DOHH2 (cell line): ENCODE measurements around the gene ZNF518B.

Source experiments
- H3F3A ChIP-seq: fragments of 200-600 bp; sonication (generic), shearing (Covaris generic); 2 replicates; pipeline ENCODE4 v1.6.0; 2016; ENCODE audit warnings: antibody characterized with exemption, mild to moderate bottlenecking; ENCODE audit not compliant: control insufficient read depth, insufficient read depth
- H3K27ac ChIP-seq: fragments of 200-600 bp; sonication (generic); 2 replicates; pipeline ENCODE4 v1.5.1; 2014; ENCODE audit warnings: low read depth, mild to moderate bottlenecking, low read length, moderate library complexity
- H3K27me3 ChIP-seq: fragments of 200-600 bp; sonication (generic); 2 replicates; pipeline ENCODE4 v1.6.1; 2014; ENCODE audit warnings: mild to moderate bottlenecking, low read length, mixed read lengths; ENCODE audit not compliant: control insufficient read depth
- H3K36me3 ChIP-seq: fragments of 200-600 bp; sonication (generic); 2 replicates; pipeline ENCODE4 v1.6.1; 2014; ENCODE audit warnings: mild to moderate bottlenecking, low read length, moderate library complexity, mixed read lengths; ENCODE audit not compliant: control insufficient read depth
- H3K4me1 ChIP-seq: fragments of 200-600 bp; sonication (generic); 2 replicates; pipeline ENCODE4 v1.6.1; 2014; ENCODE audit warnings: mild to moderate bottlenecking, low read length, mixed read lengths; ENCODE audit not compliant: control insufficient read depth
- H3K4me2 ChIP-seq: fragments of 200-600 bp; sonication (generic); 2 replicates; pipeline ENCODE4 v1.6.0; 2014; ENCODE audit warnings: mild to moderate bottlenecking, low read length, moderate library complexity
- H3K4me3 ChIP-seq: fragments of 200-600 bp; sonication (generic); 2 replicates; pipeline ENCODE4 v1.5.1; 2014; ENCODE audit warnings: mild to moderate bottlenecking, low read length, mixed read lengths
- H3K79me2 ChIP-seq: fragments of 200-600 bp; sonication (generic); 2 replicates; pipeline ENCODE4 v1.6.1; 2014; ENCODE audit warnings: mild to moderate bottlenecking, low read length, mixed read lengths; ENCODE audit not compliant: control insufficient read depth
- H3K9me2 ChIP-seq: fragments of 200-600 bp; sonication (generic); replicated peaks from 2 replicates; pipeline ENCODE4 v1.6.1; 2014; ENCODE audit warnings: mild to moderate bottlenecking, low read length, mixed read lengths; ENCODE audit not compliant: control insufficient read depth
- H3K9me3 ChIP-seq: fragments of 200-600 bp; sonication (generic); 2 replicates; pipeline ENCODE4 v1.6.1; 2014; ENCODE audit warnings: antibody characterized with exemption, low read length, mixed read lengths; ENCODE audit not compliant: control insufficient read depth, insufficient read depth
- H4K20me1 ChIP-seq: fragments of 200-600 bp; sonication (generic); 2 replicates; pipeline ENCODE4 v1.6.0; 2014; ENCODE audit warnings: low read depth, mild to moderate bottlenecking, antibody characterized with exemption, low read length, moderate library complexity; ENCODE audit not compliant: control insufficient read depth, insufficient read depth
- CTCF ChIP-seq: fragments of 200-600 bp; sonication (generic); IDR thresholded peaks from one replicate; pipeline ENCODE4 v1.5.1; 2014; ENCODE audit warnings: antibody characterized with exemption, mild to moderate bottlenecking, low read depth, low read length; ENCODE audit not compliant: poor library complexity, severe bottlenecking
- EZH2phosphoT487 ChIP-seq: fragments of 200-600 bp; sonication (generic); IDR thresholded peaks from 2 replicates; pipeline ENCODE4 v1.6.1; 2017; ENCODE audit warnings: borderline replicate concordance, mild to moderate bottlenecking, antibody characterized with exemption, low read length, moderate library complexity, mixed read lengths

Gene ZNF518B

GRCh38 chr4:10460313-10461047, 3.3 kb upstream of the ZNF518B start:
- peak overlapping the region; percentile 64 for H3K4me3 ChIP-seq
- peaks cover 5% of the 10 kb centered on the region; the same call in 1 of the 2 replicates for H3K9me3 ChIP-seq
- H3K36me3 ChIP-seq = no peaks in the 10 kb centered on the region
- 0 out of 2 replicates have a peak, but pooled peaks cover 2% of the 10 kb centered on the region for H3F3A ChIP-seq
- H3K4me1 ChIP-seq = peaks cover 21% of the 10 kb centered on the region
- no peak for TF ChIP-seq EZH2phosphoT487
- no peak for TF ChIP-seq CTCF
- H3K9me2 ChIP-seq = no peaks in the 10 kb centered on the region
- no peak overlapping the region for H3K27ac ChIP-seq
- H4K20me1 ChIP-seq = no peaks in the 10 kb centered on the region
- H3K79me2 ChIP-seq = peaks cover 11% of the 10 kb centered on the region
- no peaks in the 10 kb centered on the region for H3K27me3 ChIP-seq
- peak overlapping the region; percentile 65 for H3K4me2 ChIP-seq

- peaks cover 22% of the 10 kb centered on the region for H3K79me2 ChIP-seq
- H3K27me3 ChIP-seq = no peaks in the 10 kb centered on the region
- TF ChIP-seq CTCF (no peak), EZH2phosphoT487 (no peak)
- peaks cover 8% of the 10 kb centered on the region for H3K36me3 ChIP-seq
- H3K9me3 ChIP-seq = peaks cover 5% of the 10 kb centered on the region; the same call in 1 of the 2 replicates
- H4K20me1 ChIP-seq = no peaks in the 10 kb centered on the region
- 0 out of 2 replicates have a peak, but pooled peaks cover 2% of the 10 kb centered on the region for H3F3A ChIP-seq
- H3K4me3 ChIP-seq = no peak overlapping the region
- H3K4me2 ChIP-seq = no peak overlapping the region
- no peak overlapping the region for H3K27ac ChIP-seq
- H3K4me1 ChIP-seq = peaks cover 21% of the 10 kb centered on the region
- H3K9me2 ChIP-seq = no peaks in the 10 kb centered on the region
Measured at GRCh38 chr4:10459305-10459704, 2.1 kb upstream of the ZNF518B start.

- H3K4me3 ChIP-seq = no peak overlapping the region
- peaks cover 22% of the 10 kb centered on the region for H3K79me2 ChIP-seq
- peaks cover 14% of the 10 kb centered on the region for H3K36me3 ChIP-seq
- H3K4me1 ChIP-seq = peaks cover 21% of the 10 kb centered on the region
- H4K20me1 ChIP-seq = no peaks in the 10 kb centered on the region
- H3K27me3 ChIP-seq = no peaks in the 10 kb centered on the region
- no peaks in the 10 kb centered on the region for H3K9me2 ChIP-seq
- no peak for TF ChIP-seq EZH2phosphoT487
- no peak for TF ChIP-seq CTCF
- H3K27ac ChIP-seq = no peak overlapping the region
- H3K9me3 ChIP-seq = peaks cover 5% of the 10 kb centered on the region; the same call in 1 of the 2 replicates
- H3F3A ChIP-seq = 0 out of 2 replicates have a peak, but pooled peaks cover 2% of the 10 kb centered on the region
- H3K4me2 ChIP-seq = peak overlapping the region; percentile 75; the same call in 1 of the 2 replicates
Measured at GRCh38 chr4:10458177-10458576, 951 bp upstream of the ZNF518B start.
